ENCODE data around the gene LGSN.
"Not testable (repeated sequence)": the region's sequence is repeated elsewhere in the genome, so short reads cannot be mapped to it uniquely, and the experiment has no call there.

Gene LGSN, protein sequence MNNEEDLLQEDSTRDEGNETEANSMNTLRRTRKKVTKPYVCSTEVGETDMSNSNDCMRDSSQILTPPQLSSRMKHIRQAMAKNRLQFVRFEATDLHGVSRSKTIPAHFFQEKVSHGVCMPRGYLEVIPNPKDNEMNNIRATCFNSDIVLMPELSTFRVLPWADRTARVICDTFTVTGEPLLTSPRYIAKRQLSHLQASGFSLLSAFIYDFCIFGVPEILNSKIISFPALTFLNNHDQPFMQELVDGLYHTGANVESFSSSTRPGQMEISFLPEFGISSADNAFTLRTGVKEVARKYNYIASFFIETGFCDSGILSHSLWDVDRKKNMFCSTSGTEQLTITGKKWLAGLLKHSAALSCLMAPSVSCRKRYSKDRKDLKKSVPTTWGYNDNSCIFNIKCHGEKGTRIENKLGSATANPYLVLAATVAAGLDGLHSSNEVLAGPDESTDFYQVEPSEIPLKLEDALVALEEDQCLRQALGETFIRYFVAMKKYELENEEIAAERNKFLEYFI

DNA sequence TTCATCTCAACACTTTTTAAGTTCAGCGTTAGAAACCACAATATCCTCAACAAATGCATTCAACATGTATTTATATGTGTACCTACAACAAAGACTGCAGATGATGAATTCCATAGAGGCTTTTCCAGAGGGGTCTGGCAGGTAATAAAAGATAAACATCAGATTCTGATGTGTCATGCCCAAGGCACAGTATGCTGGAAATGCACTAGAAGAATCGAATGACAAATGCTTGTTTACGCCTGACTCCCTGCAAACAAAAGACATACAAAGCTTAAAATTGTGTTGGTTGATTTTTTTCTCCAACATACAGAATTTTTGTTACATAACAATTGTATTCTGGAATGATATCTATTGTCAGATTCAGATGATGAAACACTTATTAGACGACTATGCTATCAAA, at the start of gene LGSN:
TSS of gene LGSN (minus strand) at position 45 of the 400 bp plus-strand sequence. CDS start at position 5, 40 bp downstream.
- peak; percentile 2 for DNase-seq

DNA sequence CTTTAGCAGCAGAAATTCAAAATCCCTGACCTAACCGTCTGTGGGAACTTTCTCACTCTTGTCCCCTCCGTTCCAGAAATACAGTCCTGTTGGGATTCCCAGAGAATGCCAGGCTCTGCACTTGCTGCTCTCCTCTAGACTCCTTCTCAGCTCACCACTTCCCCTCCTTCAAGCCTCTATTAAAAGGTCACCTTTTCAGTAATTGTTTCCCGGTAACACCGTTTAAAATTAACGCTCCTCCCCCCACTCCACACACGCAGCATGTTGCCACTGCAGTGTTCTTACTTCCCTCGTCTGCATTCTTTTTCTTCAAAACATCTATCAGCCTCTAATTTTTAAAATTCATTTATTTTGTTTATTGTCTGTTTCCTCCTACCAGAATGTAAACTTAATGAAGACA, 48.6 kb upstream of the LGSN start:
- no peak for DNase-seq

DNA sequence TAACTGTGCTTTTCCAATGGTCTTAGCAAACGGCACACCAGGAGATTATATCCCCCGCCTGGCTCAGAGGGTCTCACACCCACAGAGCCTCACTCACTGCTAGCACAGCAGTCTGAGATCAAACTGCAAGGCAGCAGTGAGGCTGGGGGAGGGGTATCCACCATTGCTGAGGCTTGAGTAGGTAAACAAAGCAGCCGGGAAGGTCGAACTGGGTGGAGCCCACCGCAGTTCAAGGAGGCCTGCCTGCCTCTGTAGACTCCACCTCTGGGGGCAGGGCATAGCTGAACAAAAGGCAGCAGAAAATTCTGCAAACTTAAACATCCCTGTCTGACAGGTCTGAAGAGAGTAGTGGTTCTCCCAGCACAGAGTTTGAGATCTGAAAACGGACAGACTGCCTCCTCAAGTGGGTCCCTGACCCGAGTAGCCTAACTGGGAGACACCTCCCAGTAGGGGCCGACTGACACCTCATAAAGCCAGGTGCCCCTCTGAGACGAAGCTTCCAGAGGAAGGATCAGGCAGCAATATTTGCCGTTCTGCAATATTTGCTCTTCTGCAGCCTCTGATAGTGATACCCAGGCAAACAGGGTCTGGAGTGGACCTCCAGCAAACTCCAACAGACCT, 42.8 kb upstream of the LGSN start:
- DNase-seq = not testable (repeated sequence)

DNA sequence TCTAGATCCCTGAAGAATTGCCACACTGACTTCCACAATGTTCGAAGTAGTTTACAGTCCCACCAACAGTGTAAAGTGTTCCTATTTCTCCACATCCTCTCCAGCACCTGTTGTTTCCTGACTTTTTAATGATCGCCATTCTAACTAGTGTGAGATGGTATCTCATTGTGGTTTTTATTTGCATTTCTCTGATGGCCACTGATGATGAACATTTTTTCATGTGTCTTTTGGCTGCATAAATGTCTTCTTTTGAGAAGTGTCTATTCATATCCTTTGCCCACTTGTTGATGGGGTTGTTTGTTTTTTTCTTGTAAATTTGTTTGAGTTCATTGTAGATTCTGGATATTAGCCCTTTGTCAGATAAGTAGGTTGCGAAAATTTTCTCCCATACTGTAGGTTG, 37.6 kb upstream of the LGSN start:
- not testable (repeated sequence) for DNase-seq

DNA sequence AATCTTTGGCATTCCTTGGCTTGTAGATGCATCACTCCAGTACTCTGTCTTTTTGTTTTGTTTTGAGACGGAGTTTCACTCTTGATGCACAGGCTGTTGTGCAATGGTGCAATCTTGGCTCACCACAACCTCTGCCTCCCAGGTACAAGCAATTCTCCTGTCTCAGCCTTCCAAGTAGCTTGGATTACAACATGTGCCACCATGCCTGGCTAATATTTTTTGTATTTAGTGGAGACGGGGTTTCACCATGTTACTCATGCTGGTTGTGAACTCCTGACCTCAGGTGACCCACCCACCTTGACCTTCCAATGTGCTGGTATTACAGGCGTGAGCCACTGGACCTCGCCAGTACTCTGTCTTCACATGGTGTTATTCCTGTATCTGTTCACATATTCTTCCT, 35.8 kb upstream of the LGSN start:
- DNase-seq = no peak

DNA sequence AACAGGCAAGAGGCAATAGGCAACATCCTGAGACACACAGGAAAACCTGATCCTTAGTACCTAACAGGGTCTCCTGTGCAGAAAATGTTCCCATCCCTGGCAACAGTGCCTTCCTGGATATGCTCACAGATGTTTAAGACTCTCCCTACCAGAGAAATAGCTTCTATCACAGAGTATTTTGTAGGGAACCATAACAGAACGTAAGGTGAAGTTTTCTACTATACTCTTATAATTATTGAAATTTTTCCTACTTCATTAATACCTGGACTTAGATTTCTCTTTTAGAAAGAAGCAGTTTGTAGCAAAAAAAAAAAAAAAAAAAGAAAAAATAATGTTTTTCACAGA, 33.5 kb upstream of the LGSN start:
- DNase-seq = no peak

DNA sequence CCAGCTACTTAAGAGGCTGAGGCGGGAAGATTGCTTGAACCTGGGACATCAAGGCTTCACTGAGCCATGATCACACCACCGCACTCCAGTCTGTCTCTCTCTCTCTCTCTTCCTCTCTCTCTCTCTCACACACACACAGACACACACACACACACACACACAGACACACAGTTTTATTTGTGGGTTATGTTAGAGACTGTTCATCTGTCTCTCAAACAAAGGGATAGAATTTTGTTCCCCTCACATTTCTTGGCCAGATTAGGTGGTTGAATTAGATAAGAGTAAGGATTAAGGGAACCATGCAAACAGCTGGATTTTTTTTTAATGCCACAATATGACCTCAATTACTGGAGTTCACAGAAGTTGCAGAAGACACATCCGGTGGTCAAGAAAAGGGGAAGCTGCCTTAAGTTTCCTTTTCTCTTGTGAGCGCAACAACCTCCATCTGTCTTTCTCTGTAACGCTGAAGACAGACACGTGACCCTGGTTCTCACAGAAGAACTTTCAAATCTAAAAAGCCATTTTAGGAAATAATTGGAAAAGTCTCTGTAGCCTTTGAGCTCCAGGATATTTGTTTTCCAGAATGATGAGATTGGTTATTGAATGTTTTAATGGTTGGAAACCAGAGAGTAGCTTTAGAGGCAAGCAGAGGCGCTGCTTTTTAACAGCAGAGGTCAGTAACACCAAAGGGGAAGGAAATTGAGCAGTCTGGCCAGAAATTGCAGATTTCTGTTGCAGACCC, 32.9 kb upstream of the LGSN start:
- peak; percentile 70 for DNase-seq

DNA sequence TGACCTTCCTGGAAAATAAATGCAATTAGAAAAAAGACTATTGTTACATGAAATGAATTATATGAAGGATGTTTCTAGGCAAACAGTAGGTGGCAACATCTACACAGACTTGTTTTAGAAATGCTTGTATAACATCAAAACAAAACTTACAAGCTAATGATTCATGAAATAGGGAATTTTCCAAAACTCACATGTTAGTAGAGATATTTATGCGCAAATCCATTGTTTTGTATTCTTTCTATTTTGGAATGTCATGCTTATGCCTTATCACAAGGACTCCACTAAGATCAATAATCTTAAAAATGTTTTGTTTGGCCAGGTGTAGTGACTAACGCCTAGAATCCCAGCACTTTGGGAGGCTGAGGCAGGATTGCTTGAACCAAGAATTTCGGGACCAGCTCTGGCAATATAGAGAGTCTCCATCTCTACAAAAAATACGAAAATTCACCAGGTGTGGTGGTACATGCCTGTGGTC, 32.3 kb upstream of the LGSN start:
- DNase-seq = peak; percentile 19

DNA sequence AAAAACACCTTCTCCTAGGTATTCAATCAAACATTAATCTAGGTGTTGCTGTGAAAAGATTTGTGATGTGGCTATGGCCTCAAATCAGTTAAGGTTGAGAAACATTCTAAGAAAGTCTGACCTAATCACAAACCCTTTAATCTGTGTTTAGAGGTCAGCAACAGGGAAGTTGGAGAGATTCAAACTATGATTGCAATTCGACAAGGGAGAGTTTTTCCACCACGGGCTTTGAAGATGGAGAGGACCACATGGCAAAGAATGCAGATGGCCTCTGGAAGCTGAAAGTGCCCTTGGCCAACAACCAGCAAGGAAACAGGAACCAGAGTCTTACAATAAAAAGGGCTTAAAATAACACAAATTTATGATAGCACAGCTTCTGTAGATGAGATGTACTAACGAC, 29.6 kb upstream of the LGSN start:
- no peak for DNase-seq

DNA sequence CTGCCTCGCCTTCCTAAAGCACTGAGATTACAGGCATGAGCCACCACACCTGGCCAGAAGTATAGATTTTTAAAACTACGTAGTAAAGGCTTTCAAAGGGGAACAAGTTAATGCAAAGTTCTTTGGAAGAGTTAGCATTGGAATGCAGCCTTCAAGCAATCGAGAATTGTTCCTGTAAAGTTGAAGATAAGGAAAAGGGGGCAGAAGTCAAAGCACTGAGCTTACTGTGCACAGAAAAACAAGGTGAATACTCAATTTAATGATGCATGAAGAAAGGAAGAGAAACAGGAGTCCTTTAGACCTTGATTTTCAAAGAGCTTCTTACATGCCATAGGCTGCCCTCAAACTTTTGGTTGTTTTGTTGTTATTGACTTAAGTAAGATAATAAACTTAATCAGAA, 29.1 kb upstream of the LGSN start:
- peak; percentile 32 for DNase-seq

DNA sequence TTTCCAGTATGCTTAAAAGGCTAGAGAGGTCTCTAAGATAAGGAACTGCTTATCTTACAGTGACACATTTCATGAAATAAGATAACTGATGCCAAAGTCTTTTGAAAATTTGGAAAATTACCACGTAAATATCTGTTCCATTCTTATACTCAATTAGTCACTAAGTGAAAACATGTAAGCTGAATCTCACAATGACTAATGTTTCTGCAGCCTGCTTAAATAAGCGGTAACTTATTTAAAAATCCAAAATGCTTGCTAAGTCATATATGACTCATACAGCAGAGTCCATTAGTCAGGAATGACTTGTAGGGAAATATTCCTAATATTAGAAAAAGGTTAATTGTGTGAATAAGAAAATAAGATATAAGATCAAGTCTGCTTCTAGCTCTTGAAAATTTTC, 27.8 kb upstream of the LGSN start:
- peak; percentile 82 for DNase-seq

DNA sequence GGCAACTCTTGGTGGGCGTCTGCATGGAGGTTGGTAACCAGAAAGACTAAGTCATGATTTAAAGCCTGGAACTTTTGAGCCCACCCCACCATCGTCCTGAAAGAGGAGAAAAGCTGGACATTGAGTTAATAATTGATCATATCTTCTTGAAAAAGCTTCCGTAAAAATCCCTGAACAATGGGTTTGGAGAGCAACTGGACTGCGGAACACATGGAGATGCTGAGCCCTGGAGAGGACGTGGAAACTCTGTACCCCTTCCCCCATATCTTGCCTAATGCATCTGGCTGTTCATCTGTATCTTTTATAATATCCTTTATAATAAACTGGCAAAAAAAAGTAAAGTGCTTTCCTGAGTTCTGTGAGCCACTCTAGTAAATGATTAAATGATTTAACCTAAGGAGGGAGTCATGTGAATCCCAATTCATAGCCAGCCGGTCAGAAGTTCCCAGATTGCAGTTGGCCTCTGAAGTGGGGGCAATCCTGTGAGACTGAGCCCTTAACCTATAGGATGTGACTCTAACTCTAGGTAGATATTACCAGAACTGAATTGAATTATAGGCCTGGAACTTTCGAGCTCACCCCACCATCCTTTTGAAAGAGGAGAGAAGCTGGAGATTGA, 26.5 kb upstream of the LGSN start:
- peak; percentile 9 for DNase-seq

DNA sequence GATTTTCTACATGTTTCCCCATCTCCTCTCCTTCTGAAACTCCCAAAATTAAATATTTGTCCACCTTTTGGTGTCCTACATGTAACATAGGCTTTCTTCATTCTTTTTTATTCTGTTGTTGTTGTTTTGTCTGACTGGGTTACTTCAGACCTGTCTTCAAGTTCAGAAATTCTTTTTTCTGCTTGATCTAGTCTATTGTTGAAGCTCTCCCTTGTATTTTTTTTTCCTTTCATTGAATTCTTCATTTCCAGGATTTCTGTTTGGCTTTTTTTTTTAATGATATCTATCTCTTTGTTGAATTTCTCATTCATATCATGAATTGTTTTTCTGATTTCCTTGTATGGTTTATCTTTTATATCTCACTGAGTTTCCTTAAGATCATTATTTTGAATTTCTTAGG, 20.6 kb upstream of the LGSN start:
- DNase-seq = no peak

DNA sequence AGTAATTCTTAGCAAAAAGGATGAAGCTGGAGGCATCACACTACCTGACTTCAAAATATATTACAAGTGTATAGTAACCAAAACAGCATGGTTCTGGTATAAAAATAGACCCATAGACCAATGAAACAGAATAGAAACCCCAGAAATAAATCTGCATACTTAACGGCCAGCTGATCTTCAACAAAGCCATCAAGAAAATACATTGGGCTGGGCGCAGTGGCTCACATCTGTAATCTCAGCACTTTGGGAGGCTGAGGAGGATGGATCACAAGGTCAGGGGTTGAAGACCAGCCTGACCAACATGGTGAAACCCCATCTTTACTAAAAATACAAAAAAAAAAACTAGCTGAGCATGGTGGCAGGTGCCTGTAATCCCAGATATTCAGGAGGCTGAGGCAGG, 14.9 kb upstream of the LGSN start:
- not testable (repeated sequence) for DNase-seq

DNA sequence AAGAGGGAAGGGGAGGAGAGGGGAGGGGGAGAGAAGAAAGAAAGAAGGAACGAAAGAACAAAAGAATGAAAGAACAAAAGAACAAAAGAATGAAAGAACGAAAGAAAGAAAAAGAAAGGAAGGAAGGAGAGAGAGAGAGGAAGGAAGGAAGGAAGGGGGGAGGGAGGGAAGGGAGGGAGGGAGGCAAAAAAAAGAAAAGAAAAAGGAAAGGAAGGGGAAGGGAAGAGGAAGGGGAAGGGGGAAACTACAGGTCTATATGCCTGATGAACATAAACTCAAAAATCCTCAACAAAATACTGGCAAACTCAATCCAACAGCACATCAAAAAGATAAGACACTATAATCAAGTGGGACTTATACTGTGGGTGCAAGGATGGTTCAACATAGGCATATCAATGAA, 13.7 kb upstream of the LGSN start:
- no peak for DNase-seq

DNA sequence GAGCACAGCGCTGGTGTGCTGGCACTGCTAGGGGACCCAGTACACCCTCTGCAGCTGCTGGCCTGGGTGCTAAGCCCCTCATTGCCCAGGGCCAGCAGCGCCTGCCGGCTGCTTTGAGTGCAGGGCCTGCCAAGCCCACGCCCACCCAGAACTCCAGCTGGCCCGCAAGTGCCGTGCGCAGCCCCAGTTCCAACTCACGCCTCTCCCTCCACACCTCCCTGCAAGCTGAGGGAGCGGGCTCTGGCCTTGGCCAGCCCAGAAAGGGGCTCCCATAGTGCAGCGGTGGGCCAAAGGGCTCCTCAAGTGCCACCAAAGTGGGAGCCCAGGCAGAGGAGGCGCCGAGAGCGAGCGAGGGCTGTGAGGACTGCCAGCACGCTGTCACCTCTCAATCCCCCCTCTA, 6.8 kb upstream of the LGSN start:
- not testable (repeated sequence) for DNase-seq

DNA sequence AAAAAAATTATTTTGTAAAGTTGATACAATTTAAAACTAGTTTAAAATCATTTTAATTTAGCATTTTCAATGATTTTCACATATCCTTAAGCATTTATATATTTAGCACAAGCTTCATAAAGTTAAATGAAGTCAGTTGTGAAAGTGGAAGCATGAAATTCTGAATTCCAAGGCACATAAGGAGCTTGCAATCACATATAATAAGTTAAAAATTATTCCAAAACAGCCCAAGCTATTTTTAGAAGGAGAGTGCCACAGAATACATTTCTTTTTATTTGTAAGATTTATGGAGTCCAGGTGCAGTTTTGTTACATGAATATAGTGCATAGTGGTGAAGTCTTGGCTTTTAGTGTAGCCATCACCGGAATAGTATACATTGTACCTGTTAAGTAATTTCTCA, 3.2 kb upstream of the LGSN start:
- no peak for DNase-seq

DNA sequence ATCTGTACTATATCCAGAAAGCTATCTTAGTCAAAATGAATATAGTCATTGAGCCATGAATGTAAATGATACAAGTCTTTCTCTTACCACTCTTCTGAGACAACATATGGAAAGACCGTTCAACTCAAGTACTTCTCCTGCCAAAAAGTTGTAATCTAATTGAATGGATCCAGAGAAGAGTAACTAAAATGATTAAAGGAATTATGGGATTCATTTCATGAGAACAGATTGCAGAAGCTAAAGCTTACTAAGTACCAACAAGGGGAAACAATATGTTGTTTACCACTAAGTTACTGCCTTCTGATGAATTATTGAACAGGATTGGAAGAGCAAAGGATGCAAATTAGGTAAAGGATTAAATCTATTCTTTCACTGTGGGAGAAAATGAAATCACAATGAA, 2.0 kb upstream of the LGSN start:
- no peak for DNase-seq

DNA sequence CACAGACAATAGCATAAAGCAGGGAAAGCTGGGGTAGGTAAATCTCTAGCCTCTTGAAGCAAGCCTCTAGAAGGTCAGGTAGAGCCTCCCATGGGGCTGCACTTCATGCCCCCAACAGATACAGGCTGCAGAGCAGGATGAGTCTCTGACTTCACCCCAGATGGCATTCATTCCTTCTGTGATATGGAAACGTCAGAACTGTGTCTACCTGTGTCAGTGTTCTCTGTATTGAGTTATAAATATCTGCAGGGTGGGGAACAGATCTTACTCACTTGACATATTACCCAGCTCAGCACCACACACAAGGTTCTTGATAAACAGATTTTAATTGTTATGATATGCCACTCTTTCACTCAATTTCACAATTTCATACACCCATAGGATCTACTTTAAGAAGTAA, 2.1 kb downstream of the LGSN start:
- DNase-seq = no peak

DNA sequence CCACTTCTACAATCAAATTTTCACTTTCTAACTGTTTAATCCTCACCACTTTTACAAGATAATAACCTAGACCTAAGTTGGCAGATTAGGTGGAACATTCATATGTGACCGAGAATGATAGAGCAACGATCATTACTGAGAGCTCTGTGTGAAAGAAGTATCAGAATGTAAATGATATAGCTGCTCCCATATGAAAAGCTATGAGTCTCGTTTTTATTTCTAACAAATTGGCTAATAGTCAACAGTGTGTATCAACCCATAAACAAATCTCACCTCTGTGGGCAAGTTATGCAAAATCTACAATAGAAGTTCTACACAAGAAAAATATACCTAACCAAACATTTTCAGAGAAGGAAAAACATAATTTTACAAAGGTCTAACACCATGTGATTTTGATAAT, 3.7 kb downstream of the LGSN start:
- no peak for DNase-seq

DNA sequence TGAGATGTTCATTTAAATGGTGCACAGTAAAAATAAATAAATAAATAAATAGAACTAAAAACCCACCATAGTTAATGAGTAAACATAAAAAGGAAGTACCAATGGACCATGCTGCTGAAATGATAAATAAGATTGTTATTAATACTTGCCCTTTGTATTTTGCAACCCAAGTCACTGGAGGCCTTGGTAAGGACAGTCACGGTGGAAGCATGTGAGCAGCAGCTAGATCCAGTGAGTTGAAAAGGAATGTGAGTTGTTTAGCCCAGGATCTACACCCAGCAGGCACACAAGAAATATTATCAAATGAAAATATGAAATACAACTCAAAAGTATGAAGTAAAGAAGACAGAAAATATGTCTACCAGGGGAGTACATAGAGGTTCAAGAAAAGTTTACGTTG, 6.7 kb downstream of the LGSN start:
- no peak for DNase-seq

DNA sequence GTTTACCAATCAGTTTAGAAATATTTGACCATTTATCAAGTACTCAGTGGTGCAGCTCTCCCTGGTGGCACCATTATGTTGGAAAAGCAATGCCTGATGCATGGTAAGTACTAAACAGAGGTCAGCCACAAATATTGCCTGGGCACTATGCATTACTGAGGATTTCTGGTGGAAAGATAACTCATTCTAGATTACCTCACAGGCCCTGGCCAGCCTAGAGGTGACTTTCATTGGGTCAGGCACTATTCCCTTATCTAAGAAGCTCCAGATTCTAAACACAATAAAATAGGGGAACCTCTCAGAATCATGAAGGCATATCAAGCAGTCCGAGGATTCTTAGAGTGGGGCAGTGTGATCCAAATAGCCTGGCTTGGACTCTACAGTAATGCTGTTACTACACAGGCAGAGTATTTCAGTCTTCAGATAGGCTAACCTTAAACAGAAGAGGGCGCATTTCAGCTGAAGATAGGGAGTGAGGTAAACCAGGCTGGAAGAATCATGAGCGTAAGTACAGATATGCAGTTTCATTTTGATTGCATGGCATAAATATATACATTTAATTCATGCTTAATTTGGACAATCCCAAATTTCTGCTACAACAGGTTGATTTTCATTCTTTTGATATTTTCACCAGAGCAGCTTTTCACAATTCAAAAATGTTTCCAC, 12.1 kb downstream of the LGSN start:
- peak; percentile 41 for DNase-seq

DNA sequence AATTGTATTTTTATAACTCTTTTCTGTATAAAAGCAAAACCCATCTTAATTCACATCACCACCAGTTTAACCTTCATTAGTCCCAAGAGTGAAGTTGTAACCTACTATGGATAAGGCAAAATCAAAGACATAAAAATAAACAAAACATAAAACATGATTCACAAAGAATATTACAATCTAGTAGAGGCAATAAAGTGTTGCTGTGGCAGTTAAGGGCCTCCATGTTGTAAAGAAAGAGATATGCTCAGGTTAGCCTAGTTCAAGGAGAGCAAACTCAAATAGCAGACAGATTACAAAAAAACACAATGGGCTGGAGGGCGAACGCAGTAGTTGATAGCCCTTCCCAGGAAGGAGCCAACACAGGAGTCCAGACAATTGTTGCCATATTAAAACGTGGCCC, 13.4 kb downstream of the LGSN start:
- no peak for DNase-seq

Measured in kidney glomerular epithelial cell (primary cell).